Mononuclear cell (primary cell): ENCODE data around the gene JADE2. TPM values are rescaled to one million over a fixed set of nuclear protein-coding genes. Genes with fewer than 3 reads are reported as not detected.

Experiments
- H3K27me3 ChIP-seq: 2 replicates; pipeline ENCODE4 v1.6.0; 2011; ENCODE audit warnings: low read length, control low read depth; ENCODE audit not compliant: insufficient read depth
- H3K4me1 ChIP-seq: 2 replicates; pipeline ENCODE4 v1.5.1; 2011; ENCODE audit warnings: mild to moderate bottlenecking, low read length, control low read depth; ENCODE audit not compliant: insufficient read depth
- H3K4me3 ChIP-seq: 2 replicates; pipeline ENCODE4 v1.5.1; 2011; ENCODE audit warnings: mild to moderate bottlenecking, low read length, moderate library complexity
- H3K9me3 ChIP-seq: 2 replicates; pipeline ENCODE4 v1.5.1; 2011; ENCODE audit warnings: low read depth, mild to moderate bottlenecking, control low read depth, low read length
- total RNA-seq: library from RNA; depleted of rRNA; stranded (reverse); fragments of >200 nt; gene quantifications from one replicate; pipeline ENCODE4 v1.2.3, GENCODE V29; 2012

The JADE2 gene
- total RNA-seq, 1 donor = 51.3 TPM

GRCh38 chr5:134534726-134535110 is 9.2 kb downstream of the JADE2 start:
- Histone ChIP-seq H3K4me1 (peaks cover 59% of the 10 kb centered on the region), H3K27me3 (no peaks in the 10 kb centered on the region), H3K4me3 (no peak overlapping the region), H3K9me3 (no peaks in the 10 kb centered on the region)

DNA sequence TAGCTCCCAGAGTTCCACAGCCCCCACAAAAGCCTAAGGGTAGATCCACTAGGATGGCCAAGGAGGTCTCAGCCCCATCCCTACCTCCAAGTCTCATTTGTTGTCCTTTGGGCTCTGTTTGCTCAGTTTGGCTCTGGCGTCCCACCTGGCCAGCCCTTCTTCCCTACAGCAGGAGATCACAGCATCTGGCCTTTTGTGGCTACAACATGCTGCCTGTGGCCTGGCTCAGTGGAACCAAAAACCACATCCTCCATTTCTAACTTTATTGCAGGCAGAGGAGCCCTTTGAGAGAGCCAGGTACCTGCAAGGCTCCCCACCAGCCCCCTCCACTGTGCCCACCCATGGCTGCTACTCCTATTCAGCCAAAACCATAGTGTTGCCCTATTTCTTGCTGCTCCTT is 11.4 kb downstream of the JADE2 start:
- no peaks in the 10 kb centered on the region for H3K9me3 ChIP-seq
- H3K27me3 ChIP-seq = no peaks in the 10 kb centered on the region
- no peak overlapping the region for H3K4me3 ChIP-seq
- peaks cover 54% of the 10 kb centered on the region for H3K4me1 ChIP-seq

- no peak overlapping the region for H3K4me3 ChIP-seq
- H3K9me3 ChIP-seq = no peaks in the 10 kb centered on the region
- no peaks in the 10 kb centered on the region for H3K27me3 ChIP-seq
- peaks cover 50% of the 10 kb centered on the region for H3K4me1 ChIP-seq
These were observed 11.8 kb downstream of the JADE2 start for GRCh38 chr5:134537297-134537696.

GRCh38 chr5:134538296-134538695 is 12.8 kb downstream of the JADE2 start:
- Histone ChIP-seq H3K9me3 (no peaks in the 10 kb centered on the region), H3K4me3 (no peak overlapping the region), H3K27me3 (no peaks in the 10 kb centered on the region), H3K4me1 (peaks cover 48% of the 10 kb centered on the region)

DNA sequence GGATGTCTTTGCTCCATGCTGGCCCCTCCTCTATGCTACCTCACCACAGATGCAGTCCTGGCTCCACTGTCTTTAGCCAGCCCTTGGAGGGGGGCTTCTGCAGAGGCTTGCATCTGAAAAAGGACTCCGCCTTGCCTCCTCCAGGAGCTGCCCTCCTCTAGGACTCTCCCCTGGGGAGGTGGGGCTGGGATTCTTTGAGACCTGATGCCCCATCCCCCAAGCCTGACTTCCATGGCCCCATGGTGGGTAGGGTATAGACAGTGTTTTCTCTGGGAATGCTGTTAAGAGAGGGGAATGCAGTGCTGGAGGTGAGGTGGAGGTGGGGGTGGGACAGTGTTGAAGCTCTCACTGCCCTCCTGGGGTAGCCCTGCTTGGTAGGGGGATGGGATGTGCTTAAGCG is 14.3 kb downstream of the JADE2 start:
- Histone ChIP-seq H3K27me3 (no peaks in the 10 kb centered on the region), H3K4me1 (peaks cover 48% of the 10 kb centered on the region), H3K4me3 (no peak overlapping the region), H3K9me3 (no peaks in the 10 kb centered on the region)

DNA sequence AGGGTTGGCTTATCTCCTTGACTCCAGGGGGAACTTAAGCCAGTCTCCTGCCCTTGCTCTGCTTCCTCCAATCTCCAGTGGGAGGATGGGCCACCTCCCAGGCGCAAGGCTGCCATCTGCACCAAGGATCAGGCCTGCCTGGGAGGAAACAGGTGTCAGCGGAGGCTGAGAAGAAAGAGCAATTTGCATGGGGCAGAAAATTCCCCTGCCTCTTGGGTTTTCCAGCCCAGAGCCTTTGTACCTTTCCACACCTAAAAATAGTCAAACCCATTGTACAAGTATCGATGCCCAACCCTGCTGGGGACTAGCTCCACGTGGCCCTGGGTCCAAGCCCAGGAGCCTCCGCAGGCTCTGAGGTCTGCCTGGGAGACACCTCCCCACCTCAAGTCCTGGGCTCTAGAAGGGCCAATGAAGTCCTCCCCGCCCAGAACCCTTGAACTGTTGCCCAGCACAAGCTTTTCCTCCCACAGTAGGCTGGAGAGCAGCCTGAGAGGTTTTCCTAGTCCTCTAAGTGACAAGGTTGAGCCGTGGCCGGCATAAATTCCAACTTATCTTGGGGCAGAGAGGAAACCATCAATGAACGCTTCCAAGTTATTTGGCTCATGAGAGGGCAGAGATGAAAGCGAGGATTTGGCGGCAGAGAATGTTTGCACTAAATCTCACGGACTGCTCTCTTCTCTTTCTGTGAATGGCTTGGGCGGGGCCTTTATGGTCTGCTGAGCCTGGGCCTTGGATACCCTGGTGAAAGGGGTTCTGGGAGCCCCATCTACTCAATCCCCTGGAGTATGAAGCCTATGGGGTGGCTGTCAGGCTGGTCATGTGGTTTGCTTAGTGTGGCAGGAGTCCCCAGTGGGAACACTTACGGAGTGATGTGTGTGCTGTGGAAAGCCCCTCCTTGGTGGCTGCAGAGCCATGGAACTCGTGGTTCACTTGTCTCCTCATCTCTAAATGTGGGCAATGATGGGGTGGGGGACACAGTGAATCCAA is 15.6 kb downstream of the JADE2 start:
- Histone ChIP-seq H3K9me3 (no peaks in the 10 kb centered on the region), H3K4me3 (no peak overlapping the region), H3K27me3 (no peaks in the 10 kb centered on the region), H3K4me1 (peaks cover 57% of the 10 kb centered on the region)

GRCh38 chr5:134541736-134542376 is 16.4 kb downstream of the JADE2 start:
- Histone ChIP-seq H3K4me1 (peaks cover 52% of the 10 kb centered on the region), H3K27me3 (no peaks in the 10 kb centered on the region), H3K9me3 (no peaks in the 10 kb centered on the region), H3K4me3 (no peak overlapping the region)

DNA sequence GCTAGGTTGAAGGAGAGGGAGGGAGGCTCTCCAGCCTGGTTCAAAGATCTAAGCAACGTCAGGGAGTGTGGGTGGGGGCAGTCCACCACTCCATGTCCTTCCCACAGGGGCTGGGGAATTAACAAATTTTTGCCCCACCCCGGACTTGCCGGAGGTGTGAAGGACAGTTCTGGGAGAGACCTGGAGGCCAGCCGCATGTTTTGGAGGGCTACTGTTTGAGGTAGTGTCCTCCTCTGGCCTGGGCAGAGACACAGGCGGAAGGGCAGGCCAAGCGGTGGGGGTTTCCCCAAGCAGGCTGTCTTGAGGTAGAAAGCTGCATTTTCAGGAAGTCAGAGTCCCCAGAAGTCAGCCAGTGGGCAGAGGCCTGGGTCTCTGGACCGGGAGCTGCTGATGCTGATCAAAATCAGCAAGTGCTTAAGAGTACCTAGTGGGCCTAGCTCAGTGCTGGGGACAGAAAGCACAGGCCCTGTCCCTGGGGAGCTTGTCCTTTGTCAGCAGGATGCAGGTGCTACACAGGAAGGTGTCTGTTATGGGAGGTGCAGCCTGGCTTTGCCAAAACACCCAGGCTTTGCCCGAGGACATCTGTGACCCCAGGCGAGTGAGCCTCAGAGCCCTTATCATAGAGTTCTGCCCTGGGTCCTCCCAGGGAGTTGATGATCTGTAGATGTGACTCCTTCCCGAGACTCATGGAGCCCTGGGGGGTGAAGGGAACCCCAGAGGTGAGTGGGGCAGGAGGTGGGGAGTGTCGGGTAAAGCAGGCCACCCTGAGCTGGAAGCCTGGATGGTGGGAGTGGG is 18.5 kb downstream of the JADE2 start:
- Histone ChIP-seq H3K4me1 (peaks cover 48% of the 10 kb centered on the region), H3K4me3 (no peak overlapping the region), H3K27me3 (no peaks in the 10 kb centered on the region), H3K9me3 (no peaks in the 10 kb centered on the region)

GRCh38 chr5:134545070-134545868 is 19.8 kb downstream of the JADE2 start:
- Histone ChIP-seq H3K4me1 (peaks cover 52% of the 10 kb centered on the region), H3K4me3 (no peak overlapping the region), H3K27me3 (no peaks in the 10 kb centered on the region), H3K9me3 (no peaks in the 10 kb centered on the region)

GRCh38 chr5:134547066-134547465 is 21.6 kb downstream of the JADE2 start:
- Histone ChIP-seq H3K27me3 (no peaks in the 10 kb centered on the region), H3K4me3 (no peak overlapping the region), H3K4me1 (peaks cover 49% of the 10 kb centered on the region), H3K9me3 (no peaks in the 10 kb centered on the region)

DNA sequence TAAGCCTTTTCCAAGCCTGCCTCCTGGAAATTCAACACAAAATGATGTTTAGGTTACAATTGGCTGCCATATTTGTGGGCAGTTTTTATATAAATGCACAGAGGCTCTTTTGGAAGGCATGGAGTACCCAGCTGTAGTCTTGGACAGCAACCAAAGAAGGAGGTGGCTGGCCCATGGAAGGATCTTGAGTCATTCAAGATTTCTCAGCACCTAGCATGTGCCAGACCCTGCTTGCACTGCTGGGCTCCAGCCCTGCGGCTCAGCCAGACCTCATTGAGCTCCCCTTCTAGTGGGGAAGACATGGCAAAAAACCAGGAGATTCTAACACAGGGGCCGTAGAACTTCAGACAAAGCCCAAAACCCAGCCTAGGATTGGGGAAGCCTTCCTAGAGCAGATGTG is 22.1 kb downstream of the JADE2 start:
- Histone ChIP-seq H3K4me3 (no peak overlapping the region), H3K27me3 (no peaks in the 10 kb centered on the region), H3K4me1 (peaks cover 48% of the 10 kb centered on the region), H3K9me3 (no peaks in the 10 kb centered on the region)

DNA sequence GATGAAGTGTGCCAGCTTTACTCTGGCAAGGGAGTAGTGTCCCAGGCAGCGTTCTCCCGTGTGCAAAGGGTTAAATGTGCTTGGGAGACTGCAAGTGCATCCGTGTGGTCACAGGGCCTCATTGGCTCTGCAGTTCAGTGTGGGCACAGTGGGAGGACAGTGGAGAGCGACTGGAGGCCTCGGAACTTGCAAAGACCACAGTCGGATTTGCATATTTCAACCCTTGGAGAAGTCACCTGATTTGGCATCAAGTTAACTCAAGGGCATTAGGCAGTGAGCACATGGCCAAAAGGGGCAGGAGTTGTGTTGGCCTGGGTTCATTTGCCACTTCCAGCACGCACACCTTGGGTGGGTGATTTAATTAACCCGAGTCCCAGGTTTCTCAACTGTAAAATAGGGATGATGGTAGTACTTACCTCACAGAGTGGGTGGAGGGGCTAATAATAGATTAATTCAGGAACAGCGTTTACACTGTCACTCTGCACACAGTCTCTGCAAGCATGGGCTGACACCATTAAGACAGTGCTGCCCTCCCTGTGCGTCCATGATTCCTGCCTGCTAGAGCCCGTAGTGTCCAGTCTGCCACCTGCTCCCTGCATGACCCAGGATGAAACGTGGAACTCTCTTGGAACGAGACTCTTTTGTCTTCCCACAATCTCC is 22.7 kb downstream of the JADE2 start:
- no peaks in the 10 kb centered on the region for H3K9me3 ChIP-seq
- no peak overlapping the region for H3K4me3 ChIP-seq
- no peaks in the 10 kb centered on the region for H3K27me3 ChIP-seq
- peaks cover 42% of the 10 kb centered on the region for H3K4me1 ChIP-seq

GRCh38 chr5:134549714-134550113 is 24.2 kb downstream of the JADE2 start:
- Histone ChIP-seq H3K27me3 (no peaks in the 10 kb centered on the region), H3K4me1 (peaks cover 40% of the 10 kb centered on the region), H3K4me3 (no peak overlapping the region), H3K9me3 (no peaks in the 10 kb centered on the region)
